Astrocyte (in vitro differentiated cells and primary cell): ENCODE results near the gene ARHGDIA.

Experiments used
- EZH2 ChIP-seq: IDR thresholded peaks from 2 replicates; pipeline ENCODE4 v1.6.1; 2012; ENCODE audit warnings: mild to moderate bottlenecking, low read length, inconsistent platforms; ENCODE audit not compliant: insufficient read depth
- TF ChIP-seq, protein P1 (sequence below): IDR thresholded peaks from 2 replicates; pipeline ENCODE4 v1.5.1; 2011; ENCODE audit warnings: low read depth, mild to moderate bottlenecking, inconsistent platforms, low read length, moderate library complexity; ENCODE audit not compliant: insufficient read depth

DNA sequence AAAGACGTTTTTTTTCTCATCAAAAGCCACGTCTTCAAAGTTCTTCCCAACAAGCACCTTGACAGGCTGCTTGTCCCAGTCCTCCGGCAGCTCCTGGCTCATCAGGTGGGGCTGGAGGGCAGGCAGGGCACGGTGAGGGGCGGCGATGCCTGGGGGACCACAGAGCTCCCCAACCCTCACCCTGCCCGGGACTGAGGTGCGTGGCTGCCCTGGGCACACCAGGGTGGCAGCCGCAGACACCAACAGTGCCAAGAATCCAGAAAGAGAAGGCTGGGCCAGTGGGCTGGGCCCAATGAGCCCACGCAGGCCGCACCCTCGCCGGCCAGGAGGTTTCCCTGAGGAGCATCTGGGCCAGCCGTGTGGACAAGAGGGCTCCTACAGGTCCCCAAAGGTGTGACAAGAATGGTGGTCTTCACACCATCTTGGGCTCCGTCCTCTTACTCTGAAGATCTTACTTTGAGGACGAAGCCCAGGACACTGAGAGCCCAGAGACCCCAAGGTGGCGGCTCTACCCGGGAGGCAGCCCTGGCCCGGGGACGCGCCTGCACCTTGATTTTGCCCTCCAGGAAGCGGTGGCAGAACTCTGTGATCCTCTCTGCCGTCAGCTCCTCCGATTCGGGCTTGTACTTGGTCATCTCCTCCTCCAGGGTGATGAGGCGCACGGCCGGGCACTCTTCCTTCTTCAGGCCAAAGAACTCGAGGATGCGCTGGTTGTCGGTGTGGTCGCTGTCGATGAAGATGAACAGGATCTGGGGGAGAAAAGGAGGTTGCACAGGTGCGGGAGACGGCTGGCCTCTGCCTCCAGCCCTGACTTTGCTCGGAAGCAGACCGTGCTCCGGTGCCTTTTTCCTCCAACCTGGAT lies 25.0 kb downstream of the ARHGDIA start:
- no peak for TF ChIP-seq EZH2
- TF ChIP-seq, protein P1, sequence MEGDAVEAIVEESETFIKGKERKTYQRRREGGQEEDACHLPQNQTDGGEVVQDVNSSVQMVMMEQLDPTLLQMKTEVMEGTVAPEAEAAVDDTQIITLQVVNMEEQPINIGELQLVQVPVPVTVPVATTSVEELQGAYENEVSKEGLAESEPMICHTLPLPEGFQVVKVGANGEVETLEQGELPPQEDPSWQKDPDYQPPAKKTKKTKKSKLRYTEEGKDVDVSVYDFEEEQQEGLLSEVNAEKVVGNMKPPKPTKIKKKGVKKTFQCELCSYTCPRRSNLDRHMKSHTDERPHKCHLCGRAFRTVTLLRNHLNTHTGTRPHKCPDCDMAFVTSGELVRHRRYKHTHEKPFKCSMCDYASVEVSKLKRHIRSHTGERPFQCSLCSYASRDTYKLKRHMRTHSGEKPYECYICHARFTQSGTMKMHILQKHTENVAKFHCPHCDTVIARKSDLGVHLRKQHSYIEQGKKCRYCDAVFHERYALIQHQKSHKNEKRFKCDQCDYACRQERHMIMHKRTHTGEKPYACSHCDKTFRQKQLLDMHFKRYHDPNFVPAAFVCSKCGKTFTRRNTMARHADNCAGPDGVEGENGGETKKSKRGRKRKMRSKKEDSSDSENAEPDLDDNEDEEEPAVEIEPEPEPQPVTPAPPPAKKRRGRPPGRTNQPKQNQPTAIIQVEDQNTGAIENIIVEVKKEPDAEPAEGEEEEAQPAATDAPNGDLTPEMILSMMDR: no peak
